Activated T-cell treated with anti-CD3 and anti-CD28 coated beads, Interleukin-2, amount 50 U/mL, for 72 hours (primary cell): ENCODE data around the gene OR14A16. TPM values are rescaled to one million over a fixed set of nuclear protein-coding genes. Genes with fewer than 3 reads are reported as not detected.

ENCODE experiments used
- ATAC-seq, 2 donors: fragments of 150-1000 bp; cut with Tn5 transposase; replicated peaks in 1 of 2; 2 replicates each; pipeline ENCODE4 v1.10.0; 2021; ENCODE audit warnings: moderate library complexity in 2 of 2, mild to moderate bottlenecking in 1 of 2
- DNase-seq, 2 donors: peaks; one replicate each; pipeline ENCODE4 v3.0.0; 2021 to 2022; ENCODE audit warnings: mixed read lengths in 1 of 2
- H3K27ac Mint-ChIP-seq: one replicate; pipeline ENCODE4 v1.8.0; 2022; ENCODE audit warnings: mild to moderate bottlenecking, moderate library complexity, mixed read lengths
- H3K27me3 Mint-ChIP-seq: one replicate; pipeline ENCODE4 v1.8.0; 2022; ENCODE audit warnings: low read depth, mixed read lengths
- H3K36me3 Mint-ChIP-seq, 2 donors: one replicate each; pipeline ENCODE4 v1.8.0; 2022; ENCODE audit warnings: mixed read lengths in 2 of 2, mild to moderate bottlenecking in 1 of 2; ENCODE audit not compliant: insufficient read depth in 2 of 2
- H3K4me1 Mint-ChIP-seq: one replicate; pipeline ENCODE4 v1.8.0; 2022; ENCODE audit warnings: low read depth, mixed read lengths
- H3K4me3 Mint-ChIP-seq, 2 donors: one replicate each; pipeline ENCODE4 v1.8.0; 2022; ENCODE audit warnings: mild to moderate bottlenecking in 2 of 2, mixed read lengths in 2 of 2, moderate library complexity in 2 of 2
- H3K9me3 Mint-ChIP-seq, 2 donors: one replicate each; pipeline ENCODE4 v1.8.0; 2022; ENCODE audit warnings: mixed read lengths in 2 of 2
- total RNA-seq, 2 donors: library from RNA; stranded (reverse); gene quantifications; one replicate each; pipeline ENCODE4 v1.2.3, GENCODE V29; 2022

OR14A16 gene
- not detected for total RNA-seq

- Mint-ChIP-seq H3K9me3 (no peaks in the 10 kb centered on the region), H3K4me1 (no peaks in the 10 kb centered on the region), H3K4me3 (no peak within 1 kb of the TSS), H3K27ac (no peak within 1 kb of the TSS), H3K27me3 (no peaks in the 10 kb centered on the region), H3K36me3 (no peaks in the 10 kb centered on the region)
- DNase-seq (no peak), ATAC-seq (no peak)
Observed at GRCh38 chr1:247824023-247824422, at the start of gene OR14A16. TSS of gene OR14A16 (minus strand) at chr1:247824119. CDS start at chr1:247815729, 8,390 bp downstream.

- ATAC-seq (no peak), DNase-seq (no peak)
- H3K9me3 Mint-ChIP-seq: peaks cover 0 to 7% of the 10 kb centered on the region in 2 donors
- H3K27ac Mint-ChIP-seq: no peak overlapping the region
- H3K36me3 Mint-ChIP-seq: no peaks in the 10 kb centered on the region
- H3K27me3 Mint-ChIP-seq: peaks cover 10% of the 10 kb centered on the region
- no peak overlapping the region for H3K4me3 Mint-ChIP-seq
- H3K4me1 Mint-ChIP-seq: no peaks in the 10 kb centered on the region
Observed at GRCh38 chr1:247865416-247865815, 41.5 kb upstream of the OR14A16 start.

GRCh38 chr1:247864644-247865043, 40.7 kb upstream of the OR14A16 start:
- Mint-ChIP-seq H3K36me3 (no peaks in the 10 kb centered on the region), H3K9me3 (peaks cover 0 to 4% of the 10 kb centered on the region in 2 donors), H3K27me3 (peaks cover 15% of the 10 kb centered on the region), H3K27ac (no peak overlapping the region), H3K4me1 (no peaks in the 10 kb centered on the region), H3K4me3 (no peak overlapping the region)
- DNase-seq (no peak), ATAC-seq (no peak)

GRCh38 chr1:247862756-247863155, 38.8 kb upstream of the OR14A16 start:
- Mint-ChIP-seq H3K36me3 (peaks cover 0 to 4% of the 10 kb centered on the region in 2 donors), H3K27me3 (peaks cover 21% of the 10 kb centered on the region), H3K27ac (no peak overlapping the region), H3K4me1 (peaks cover 8% of the 10 kb centered on the region), H3K4me3 (no peak overlapping the region), H3K9me3 (no peaks in the 10 kb centered on the region)
- DNase-seq (no peak), ATAC-seq (no peak)

- Mint-ChIP-seq H3K4me3 (peak overlapping the region; percentile 81 to 91), H3K36me3 (peaks cover 0 to 5% of the 10 kb centered on the region in 2 donors), H3K27ac (no peak overlapping the region), H3K27me3 (peaks cover 36% of the 10 kb centered on the region), H3K4me1 (peaks cover 15% of the 10 kb centered on the region), H3K9me3 (no peaks in the 10 kb centered on the region)
- ATAC-seq: peak in 1 of 2 donors; percentile 8
- no peak for DNase-seq
Observed at GRCh38 chr1:247857985-247858619, 34.2 kb upstream of the OR14A16 start.

GRCh38 chr1:247857069-247857984, 33.4 kb upstream of the OR14A16 start, which contains the start of gene TRIM58:
TSS of gene TRIM58 (plus strand) at chr1:247857187. CDS start at chr1:247857247, 60 bp downstream.
- peak; percentile 93 to 95 for ATAC-seq
- peaks cover 15% of the 10 kb centered on the region for H3K4me1 Mint-ChIP-seq

GRCh38 chr1:247855911-247856310, 32.0 kb upstream of the OR14A16 start:
- Mint-ChIP-seq H3K4me1 (peaks cover 15% of the 10 kb centered on the region), H3K9me3 (peaks cover 0 to 3% of the 10 kb centered on the region in 2 donors), H3K27ac (no peak overlapping the region), H3K4me3 (peak overlapping the region; percentile 83 to 84), H3K27me3 (peaks cover 39% of the 10 kb centered on the region), H3K36me3 (peaks cover 0 to 5% of the 10 kb centered on the region in 2 donors)
- DNase-seq: no peak
- ATAC-seq: no peak

More at GRCh38 chr1:247857069-247857984, 33.4 kb upstream of the OR14A16 start, which contains the start of gene TRIM58:
- DNase-seq: peak; percentile 56 to 68
- H3K4me3 Mint-ChIP-seq: peak within 1 kb of the TSS; percentile 84 to 91
- H3K9me3 Mint-ChIP-seq: no peaks in the 10 kb centered on the region
- H3K36me3 Mint-ChIP-seq: peaks cover 0 to 5% of the 10 kb centered on the region in 2 donors
- peaks cover 36% of the 10 kb centered on the region for H3K27me3 Mint-ChIP-seq
- peak within 1 kb of the TSS; percentile 29 for H3K27ac Mint-ChIP-seq

GRCh38 chr1:247854899-247855545, 31.1 kb upstream of the OR14A16 start:
- ATAC-seq (no peak), DNase-seq (no peak)
- Mint-ChIP-seq H3K27ac (no peak overlapping the region), H3K36me3 (peaks cover 0 to 5% of the 10 kb centered on the region in 2 donors), H3K4me3 (no peak overlapping the region), H3K9me3 (peaks cover 0 to 3% of the 10 kb centered on the region in 2 donors), H3K27me3 (peaks cover 30% of the 10 kb centered on the region), H3K4me1 (peaks cover 15% of the 10 kb centered on the region)

GRCh38 chr1:247849616-247850015, 25.7 kb upstream of the OR14A16 start:
- DNase-seq (no peak), ATAC-seq (no peak)
- peaks cover 13% of the 10 kb centered on the region for H3K27me3 Mint-ChIP-seq
- no peak overlapping the region for H3K4me3 Mint-ChIP-seq
- H3K27ac Mint-ChIP-seq: no peak overlapping the region
- H3K4me1 Mint-ChIP-seq: no peaks in the 10 kb centered on the region
- no peaks in the 10 kb centered on the region for H3K36me3 Mint-ChIP-seq
- peaks cover 0 to 3% of the 10 kb centered on the region in 2 donors for H3K9me3 Mint-ChIP-seq

- DNase-seq: no peak
- no peak overlapping the region for H3K27ac Mint-ChIP-seq
- H3K4me3 Mint-ChIP-seq: no peak overlapping the region
- no peaks in the 10 kb centered on the region for H3K36me3 Mint-ChIP-seq
- H3K27me3 Mint-ChIP-seq: peaks cover 7% of the 10 kb centered on the region
- no peak for ATAC-seq
- H3K4me1 Mint-ChIP-seq: no peaks in the 10 kb centered on the region
- H3K9me3 Mint-ChIP-seq: peaks cover 0 to 3% of the 10 kb centered on the region in 2 donors
Observed at GRCh38 chr1:247848346-247848745, 24.4 kb upstream of the OR14A16 start.

- Mint-ChIP-seq H3K27ac (no peak overlapping the region), H3K4me1 (no peaks in the 10 kb centered on the region), H3K36me3 (no peaks in the 10 kb centered on the region), H3K9me3 (peaks cover 0 to 2% of the 10 kb centered on the region in 2 donors), H3K4me3 (no peak overlapping the region), H3K27me3 (no peaks in the 10 kb centered on the region)
- DNase-seq (no peak), ATAC-seq (no peak)
Observed at GRCh38 chr1:247845693-247846017, 21.7 kb upstream of the OR14A16 start.

- Mint-ChIP-seq H3K4me1 (no peaks in the 10 kb centered on the region), H3K4me3 (no peak overlapping the region), H3K27ac (no peak overlapping the region), H3K36me3 (no peaks in the 10 kb centered on the region), H3K9me3 (peaks cover 0 to 2% of the 10 kb centered on the region in 2 donors), H3K27me3 (no peaks in the 10 kb centered on the region)
- ATAC-seq (no peak), DNase-seq (no peak)
Observed at GRCh38 chr1:247845011-247845692, 21.2 kb upstream of the OR14A16 start.
